GM19023 (cell line): Measurements from ENCODE around the gene CX3CR1.

Experiments
- ATAC-seq: cut with Tn5 transposase; IDR thresholded peaks from one replicate; pipeline ENCODE4 v1.9.1; 2021; ENCODE audit warnings: mild to moderate bottlenecking, moderate library complexity; ENCODE audit not compliant: unreplicated experiment

The CX3CR1 gene

GRCh38 chr3:39294446-39295183 is 14.8 kb upstream of the CX3CR1 start:
- ATAC-seq = no peak

- no peak for ATAC-seq
Observed at GRCh38 chr3:39292961-39293360, 13.1 kb upstream of the CX3CR1 start.

GRCh38 chr3:39291903-39292329 is 12.1 kb upstream of the CX3CR1 start:
- ATAC-seq = no peak

GRCh38 chr3:39290255-39290654 is 10.4 kb upstream of the CX3CR1 start:
- no peak for ATAC-seq

- no peak for ATAC-seq
Observed at GRCh38 chr3:39289107-39289506, 9.3 kb upstream of the CX3CR1 start.

GRCh38 chr3:39288300-39288808 is 8.5 kb upstream of the CX3CR1 start:
- peak; percentile 97 for ATAC-seq

- ATAC-seq = no peak
Observed at GRCh38 chr3:39287216-39288164, 7.7 kb upstream of the CX3CR1 start.

- no peak for ATAC-seq
Observed at GRCh38 chr3:39286771-39287170, 6.9 kb upstream of the CX3CR1 start.

GRCh38 chr3:39285332-39285731 is 5.5 kb upstream of the CX3CR1 start:
- no peak for ATAC-seq

GRCh38 chr3:39284457-39284881 is 4.6 kb upstream of the CX3CR1 start:
- no peak for ATAC-seq

GRCh38 chr3:39282057-39282456 is 2.2 kb upstream of the CX3CR1 start:
- no peak for ATAC-seq

- ATAC-seq = no peak
Observed at GRCh38 chr3:39281533-39281932, 1.7 kb upstream of the CX3CR1 start.

- no peak for ATAC-seq
Observed at GRCh38 chr3:39280571-39280970, 735 bp upstream of the CX3CR1 start.

GRCh38 chr3:39278616-39278935 is 1.3 kb downstream of the CX3CR1 start:
- no peak for ATAC-seq

GRCh38 chr3:39277893-39278615 is 1.8 kb downstream of the CX3CR1 start:
- ATAC-seq = no peak

- no peak for ATAC-seq
Observed at GRCh38 chr3:39276746-39277145, 3.1 kb downstream of the CX3CR1 start.

- ATAC-seq = no peak
Observed at GRCh38 chr3:39275963-39276593, 3.8 kb downstream of the CX3CR1 start.

- no peak for ATAC-seq
Observed at GRCh38 chr3:39275052-39275451, 4.8 kb downstream of the CX3CR1 start.

GRCh38 chr3:39273119-39273518 is 6.7 kb downstream of the CX3CR1 start:
- no peak for ATAC-seq

GRCh38 chr3:39272191-39272590 is 7.6 kb downstream of the CX3CR1 start:
- no peak for ATAC-seq
